Activated T-cell treated with anti-CD3 and anti-CD28 coated beads, Interleukin-2, amount 50 U/mL, for 4 hours (primary cell): Measurements from ENCODE around the gene SLC22A4. TPM values are rescaled to one million over a fixed set of nuclear protein-coding genes. Genes with fewer than 3 reads are reported as not detected.

Experiments
- ATAC-seq, 2 donors: fragments of 200-7000 bp; cut with Tn5 transposase; one replicate each; pipeline ENCODE4 v1.10.0; 2021
- DNase-seq: peaks from one replicate; pipeline ENCODE4 v3.0.0-alpha.2; 2020
- H3K27me3 Mint-ChIP-seq: one replicate; pipeline ENCODE4 v1.8.0; 2021; ENCODE audit warnings: low read depth, mixed read lengths
- H3K36me3 Mint-ChIP-seq: one replicate; pipeline ENCODE4 v1.8.0; 2022; ENCODE audit warnings: mixed read lengths; ENCODE audit not compliant: insufficient read depth
- H3K4me1 Mint-ChIP-seq: one replicate; pipeline ENCODE4 v1.8.0; 2021; ENCODE audit warnings: low read depth, mixed read lengths
- H3K4me3 Mint-ChIP-seq: one replicate; pipeline ENCODE4 v1.8.0; 2021; ENCODE audit warnings: mild to moderate bottlenecking, moderate library complexity, mixed read lengths
- H3K9me3 Mint-ChIP-seq: one replicate; pipeline ENCODE4 v1.8.0; 2021; ENCODE audit warnings: mixed read lengths
- total RNA-seq, 3 donors: library from RNA; stranded (reverse); gene quantifications; one replicate each; pipeline ENCODE4 v1.2.1, GENCODE V29; 2021

SLC22A4 gene
- total RNA-seq, 3 donors from 2014 or later = 1.4 to 2.8 (median 1.8) TPM

DNA sequence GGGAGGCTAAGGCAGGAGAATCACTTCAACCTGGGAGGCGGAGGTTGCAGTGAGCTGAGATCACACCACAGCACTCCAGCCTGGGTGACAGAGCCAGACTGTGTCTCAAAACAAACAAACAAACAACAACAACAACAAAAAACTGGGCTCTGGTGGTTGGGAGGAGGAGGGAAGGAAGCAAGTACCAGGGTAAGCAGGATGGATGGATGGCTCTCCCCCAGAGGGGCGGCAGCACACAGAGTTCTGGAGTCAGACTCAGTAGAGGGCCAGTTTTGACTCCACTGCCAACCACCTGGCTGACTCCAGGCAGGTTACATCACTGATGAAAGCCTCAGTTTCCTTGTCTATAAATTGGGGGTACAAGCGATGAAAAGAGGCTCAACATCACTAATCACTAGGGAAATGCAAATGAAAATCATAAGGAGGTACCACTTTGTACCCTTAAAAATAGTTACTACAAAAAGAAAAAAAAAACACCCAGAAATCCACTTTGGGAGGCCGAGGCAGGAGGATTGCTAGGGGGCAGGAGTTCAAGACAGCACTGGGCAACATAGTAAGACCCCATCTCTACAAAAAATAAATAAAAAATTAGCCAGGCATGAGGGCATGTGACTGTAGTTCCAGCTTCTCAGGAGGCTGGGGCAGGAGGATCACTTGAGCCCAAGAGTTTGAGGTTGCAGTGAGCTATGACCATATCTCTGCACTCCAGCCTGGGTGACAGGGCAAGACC is 3.2 kb downstream of the SLC22A4 start:
- H3K9me3 Mint-ChIP-seq = no peaks in the 10 kb centered on the region
- peaks cover 7% of the 10 kb centered on the region for H3K27me3 Mint-ChIP-seq
- H3K36me3 Mint-ChIP-seq = no peaks in the 10 kb centered on the region
- no peak for DNase-seq
- ATAC-seq = no peak
- no peak overlapping the region for H3K4me3 Mint-ChIP-seq
- peaks cover 20% of the 10 kb centered on the region for H3K4me1 Mint-ChIP-seq

GRCh38 chr5:132298298-132299212 is 4.4 kb downstream of the SLC22A4 start:
- peaks cover 7% of the 10 kb centered on the region for H3K27me3 Mint-ChIP-seq
- no peak for DNase-seq
- peaks cover 18% of the 10 kb centered on the region for H3K4me1 Mint-ChIP-seq
- no peak for ATAC-seq
- H3K4me3 Mint-ChIP-seq = no peak overlapping the region
- H3K36me3 Mint-ChIP-seq = no peaks in the 10 kb centered on the region
- H3K9me3 Mint-ChIP-seq = no peaks in the 10 kb centered on the region

GRCh38 chr5:132299917-132300316 is 5.7 kb downstream of the SLC22A4 start:
- no peak for DNase-seq
- ATAC-seq = no peak
- Mint-ChIP-seq H3K9me3 (peaks cover 9% of the 10 kb centered on the region), H3K4me1 (peaks cover 12% of the 10 kb centered on the region), H3K4me3 (no peak overlapping the region), H3K27me3 (peaks cover 7% of the 10 kb centered on the region), H3K36me3 (peaks cover under 1% of the 10 kb centered on the region)

DNA sequence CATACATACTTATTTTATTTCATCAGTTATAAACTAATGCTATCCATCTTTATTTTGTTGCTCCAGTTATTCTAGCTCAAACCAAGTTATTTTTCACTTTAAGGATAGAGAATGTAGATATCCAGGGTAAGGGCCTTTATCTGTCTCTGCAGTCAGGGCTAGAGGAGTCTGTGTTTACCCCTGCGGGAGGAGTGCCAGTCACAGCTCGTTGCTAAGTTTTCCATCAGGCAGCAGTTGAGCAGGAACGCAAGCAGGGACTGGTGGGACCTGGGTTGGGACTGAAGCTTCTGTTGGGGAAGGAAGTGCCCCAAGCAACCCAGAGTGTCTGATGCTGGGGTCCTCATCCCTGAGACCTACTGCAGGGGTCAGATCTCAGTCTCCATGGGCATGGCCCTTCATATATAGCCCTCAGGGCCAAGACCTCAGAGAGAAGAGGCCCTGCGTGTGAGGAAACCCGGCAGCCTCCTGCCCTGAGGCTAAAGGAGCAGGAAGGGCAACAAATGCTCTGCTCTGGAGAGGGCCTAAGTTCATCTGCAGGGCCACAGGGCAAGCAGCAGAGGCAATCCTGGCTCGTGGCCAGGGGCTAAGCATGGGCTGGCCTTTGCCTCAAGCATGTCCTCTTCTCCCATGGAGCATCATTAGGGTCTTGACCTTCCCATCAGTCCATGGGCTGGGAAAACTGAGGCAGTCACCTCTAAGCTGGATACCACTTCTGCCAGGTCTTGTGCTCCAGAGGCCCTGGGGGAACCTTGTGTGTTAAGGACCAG is 6.6 kb downstream of the SLC22A4 start:
- peaks cover 5% of the 10 kb centered on the region for H3K36me3 Mint-ChIP-seq
- peaks cover 4% of the 10 kb centered on the region for H3K4me1 Mint-ChIP-seq
- ATAC-seq (no peak), DNase-seq (no peak)
- H3K9me3 Mint-ChIP-seq = peaks cover 16% of the 10 kb centered on the region
- no peak overlapping the region for H3K4me3 Mint-ChIP-seq
- H3K27me3 Mint-ChIP-seq = peaks cover 4% of the 10 kb centered on the region

DNA sequence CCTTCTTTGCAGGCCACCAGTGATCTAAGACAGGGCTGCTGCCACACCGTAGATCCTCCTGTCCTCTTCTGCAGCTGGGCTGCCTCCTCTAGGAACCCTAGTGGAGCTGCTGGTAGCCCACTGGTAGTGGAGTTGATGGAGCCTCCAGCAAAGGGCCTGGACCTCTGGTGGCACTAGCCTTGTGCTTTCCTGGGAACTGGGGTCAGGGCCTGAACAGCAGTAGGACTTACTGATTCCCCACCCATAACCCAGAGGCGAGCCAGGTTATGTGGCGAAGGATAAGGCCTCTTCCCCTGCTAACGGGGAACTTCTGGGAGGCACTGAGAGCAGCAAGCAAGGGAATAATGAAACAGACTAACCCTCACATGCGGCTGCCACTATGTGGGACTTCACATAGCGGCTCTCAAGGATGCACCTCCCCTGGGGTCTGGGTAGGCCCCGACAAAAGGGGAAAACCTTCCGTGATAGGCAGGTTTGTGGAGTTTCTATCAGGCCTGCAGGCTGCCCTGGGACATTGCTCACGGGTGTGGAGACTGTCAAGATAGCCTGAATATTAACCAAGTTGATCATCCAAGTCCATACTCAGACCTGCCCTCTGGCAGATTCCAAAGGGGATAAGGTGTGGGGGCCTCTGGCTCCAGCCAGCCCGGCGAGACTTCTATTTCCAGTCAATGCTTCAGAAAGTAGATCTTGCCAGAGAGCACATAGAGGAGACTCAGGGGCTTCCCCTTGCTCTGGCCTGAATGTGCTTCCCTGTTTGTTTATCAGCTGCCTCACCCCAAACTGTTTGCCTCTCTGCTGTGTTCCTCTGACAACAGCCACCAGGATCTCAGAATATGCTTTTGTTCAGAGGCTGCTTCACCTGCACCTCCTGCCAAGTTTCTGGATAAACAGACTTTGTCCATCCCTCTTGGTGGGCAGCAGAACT is 7.4 kb downstream of the SLC22A4 start:
- Mint-ChIP-seq H3K36me3 (peaks cover 5% of the 10 kb centered on the region), H3K4me3 (no peak overlapping the region), H3K9me3 (peaks cover 16% of the 10 kb centered on the region), H3K4me1 (no peaks in the 10 kb centered on the region), H3K27me3 (no peaks in the 10 kb centered on the region)
- no peak for DNase-seq
- no peak for ATAC-seq

GRCh38 chr5:132302413-132302812 is 8.2 kb downstream of the SLC22A4 start:
- Mint-ChIP-seq H3K27me3 (no peaks in the 10 kb centered on the region), H3K4me1 (no peaks in the 10 kb centered on the region), H3K9me3 (peaks cover 16% of the 10 kb centered on the region), H3K4me3 (no peak overlapping the region), H3K36me3 (peaks cover 5% of the 10 kb centered on the region)
- no peak for ATAC-seq
- DNase-seq = no peak

DNA sequence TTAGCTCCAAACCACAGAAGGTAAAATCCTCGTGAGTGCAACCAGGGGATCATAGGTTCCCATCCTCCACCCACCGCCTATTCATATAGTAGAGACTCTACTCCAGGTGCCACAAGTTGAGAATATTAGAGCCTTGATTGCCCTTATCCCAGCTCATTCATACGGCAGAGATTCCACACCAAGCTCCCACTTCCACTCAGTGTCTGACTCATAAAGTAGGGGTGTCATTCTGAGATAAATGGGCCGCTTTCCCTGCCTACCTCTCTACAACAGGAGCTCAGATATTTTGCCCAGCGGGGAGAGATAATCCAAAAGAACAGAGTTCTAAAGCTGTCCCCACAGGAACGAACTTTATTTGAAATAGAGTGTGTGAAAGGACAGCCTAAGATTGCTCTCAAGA is 9.4 kb downstream of the SLC22A4 start:
- Mint-ChIP-seq H3K27me3 (no peaks in the 10 kb centered on the region), H3K9me3 (peaks cover 16% of the 10 kb centered on the region)

GRCh38 chr5:132305420-132305819 is 11.2 kb downstream of the SLC22A4 start:
- Mint-ChIP-seq H3K4me3 (no peak overlapping the region), H3K27me3 (no peaks in the 10 kb centered on the region), H3K36me3 (peaks cover 5% of the 10 kb centered on the region), H3K4me1 (no peaks in the 10 kb centered on the region), H3K9me3 (peaks cover 16% of the 10 kb centered on the region)
- ATAC-seq (no peak), DNase-seq (no peak)

More for the DNA sequence above, 9.4 kb downstream of the SLC22A4 start:
- DNase-seq = no peak
- no peak for ATAC-seq
- no peaks in the 10 kb centered on the region for H3K4me1 Mint-ChIP-seq
- H3K36me3 Mint-ChIP-seq = peaks cover 5% of the 10 kb centered on the region
- H3K4me3 Mint-ChIP-seq = no peak overlapping the region

DNA sequence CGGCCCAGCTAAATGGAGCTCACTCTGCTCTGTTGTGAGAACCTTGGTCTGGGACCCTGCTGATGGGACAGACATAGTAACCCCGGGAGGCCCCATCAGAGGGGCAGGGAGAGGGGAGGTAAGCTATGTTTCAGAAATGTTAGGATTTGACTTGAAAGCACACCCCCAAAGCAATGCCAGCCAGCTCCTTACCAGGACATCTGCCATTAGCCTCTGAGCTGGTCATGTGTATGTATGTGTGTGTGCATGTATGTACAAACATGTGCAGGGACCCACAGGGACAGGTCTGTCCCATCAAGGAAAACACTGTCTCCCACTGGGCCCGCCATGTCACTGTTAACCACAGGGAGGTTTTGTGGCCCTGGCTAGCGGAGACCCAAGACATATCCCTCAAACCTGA is 14.5 kb downstream of the SLC22A4 start:
- H3K4me1 Mint-ChIP-seq = no peaks in the 10 kb centered on the region
- no peak overlapping the region for H3K4me3 Mint-ChIP-seq
- DNase-seq = no peak
- ATAC-seq = no peak
- H3K9me3 Mint-ChIP-seq = peaks cover 16% of the 10 kb centered on the region
- H3K27me3 Mint-ChIP-seq = no peaks in the 10 kb centered on the region
- peaks cover 5% of the 10 kb centered on the region for H3K36me3 Mint-ChIP-seq

DNA sequence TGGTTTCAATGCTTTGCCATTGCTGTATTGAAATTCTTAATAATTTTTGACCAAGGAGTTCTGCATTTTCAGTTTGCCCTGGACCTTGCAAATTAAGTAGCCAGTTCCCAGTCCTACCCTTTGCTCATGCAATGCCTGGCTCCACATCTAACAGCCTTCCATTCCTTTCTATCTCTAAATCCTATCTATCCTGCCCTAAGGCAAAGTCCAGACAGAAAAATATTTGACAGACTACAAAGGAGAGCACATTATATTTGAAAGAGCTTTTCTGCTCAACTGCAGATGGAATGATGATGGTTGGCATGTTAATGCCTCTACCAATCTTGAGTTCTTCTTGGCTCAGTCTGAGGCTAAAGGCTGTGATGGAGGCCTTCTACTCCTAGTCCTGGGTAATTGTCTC is 15.5 kb downstream of the SLC22A4 start:
- no peak for DNase-seq
- Mint-ChIP-seq H3K4me3 (no peak overlapping the region), H3K27me3 (no peaks in the 10 kb centered on the region), H3K4me1 (no peaks in the 10 kb centered on the region), H3K36me3 (peaks cover 5% of the 10 kb centered on the region), H3K9me3 (peaks cover 8% of the 10 kb centered on the region)
- ATAC-seq = no peak

DNA sequence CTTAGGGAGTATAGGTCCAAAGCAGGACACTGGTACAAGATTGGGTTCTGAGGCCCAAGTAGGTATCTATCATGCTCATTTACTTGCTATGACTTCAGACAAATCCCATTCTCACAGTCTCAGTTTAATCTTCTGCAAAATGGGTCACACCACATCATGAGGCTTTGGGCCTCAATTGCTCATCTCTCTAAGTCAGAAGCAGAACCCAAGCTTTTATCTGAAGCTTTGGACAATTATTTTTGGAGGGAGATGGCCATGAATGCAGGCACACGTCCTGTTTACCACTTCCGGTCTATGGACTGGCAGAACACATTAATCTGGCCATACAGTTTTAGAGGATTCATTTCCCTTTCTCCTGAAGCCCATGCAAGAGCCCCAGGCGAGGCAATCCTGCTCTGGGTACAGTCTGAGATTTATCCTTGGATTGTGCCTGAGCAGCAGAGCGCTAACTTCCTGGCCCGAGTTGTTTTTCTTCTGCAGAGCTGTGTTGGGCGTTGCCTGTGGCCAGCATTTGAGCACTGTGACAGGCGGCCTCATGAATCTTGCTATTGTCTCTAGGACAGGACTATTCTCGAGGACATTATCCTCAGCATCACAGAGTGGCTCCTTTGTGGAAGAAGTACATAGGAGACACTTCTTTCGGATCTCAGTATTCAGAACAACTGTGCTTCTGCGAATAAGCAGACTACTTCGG is 16.1 kb downstream of the SLC22A4 start:
- ATAC-seq = no peak

GRCh38 chr5:132313366-132313765 is 19.2 kb downstream of the SLC22A4 start:
- Mint-ChIP-seq H3K4me1 (no peaks in the 10 kb centered on the region), H3K27me3 (no peaks in the 10 kb centered on the region), H3K36me3 (peaks cover 4% of the 10 kb centered on the region), H3K9me3 (no peaks in the 10 kb centered on the region), H3K4me3 (no peak overlapping the region)
- DNase-seq = no peak
- ATAC-seq = no peak

More for the DNA sequence above, 16.1 kb downstream of the SLC22A4 start:
- peaks cover 1% of the 10 kb centered on the region for H3K36me3 Mint-ChIP-seq
- no peak for DNase-seq
- no peak overlapping the region for H3K4me3 Mint-ChIP-seq
- no peaks in the 10 kb centered on the region for H3K27me3 Mint-ChIP-seq
- no peaks in the 10 kb centered on the region for H3K4me1 Mint-ChIP-seq
- H3K9me3 Mint-ChIP-seq = peaks cover 3% of the 10 kb centered on the region

DNA sequence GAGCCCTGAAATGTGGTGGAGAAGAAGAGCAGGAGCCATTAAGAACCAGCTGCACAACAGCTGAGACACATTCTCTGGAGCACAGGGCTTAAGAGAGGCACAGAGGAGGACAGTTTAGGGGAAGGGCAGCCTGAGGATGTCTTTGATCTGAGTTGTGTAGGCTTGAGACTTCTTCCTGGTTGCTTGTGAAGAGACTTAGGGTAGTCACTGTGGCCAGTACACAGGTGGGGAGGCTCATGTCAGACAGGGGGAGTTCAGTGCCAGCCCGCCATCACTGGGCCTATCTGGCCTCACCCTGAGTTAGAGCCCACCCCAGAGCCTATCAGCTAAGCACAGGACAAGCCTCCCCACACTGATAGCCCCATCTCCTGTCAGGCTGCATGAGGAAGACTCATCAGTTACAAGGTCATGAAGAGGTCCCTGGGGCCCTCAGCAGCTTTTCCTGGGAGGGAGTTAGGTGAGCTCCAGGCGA is 19.8 kb downstream of the SLC22A4 start:
- DNase-seq (no peak), ATAC-seq (peak in 1 of 2 donors; percentile 10)
- H3K4me1 Mint-ChIP-seq = no peaks in the 10 kb centered on the region
- H3K27me3 Mint-ChIP-seq = no peaks in the 10 kb centered on the region
- H3K36me3 Mint-ChIP-seq = peaks cover 4% of the 10 kb centered on the region
- H3K4me3 Mint-ChIP-seq = no peak overlapping the region
- H3K9me3 Mint-ChIP-seq = no peaks in the 10 kb centered on the region
